Epithelial cell of esophagus (primary cell): ENCODE measurements around the gene CMTM8.

Source experiments
- DNase-seq: peaks from one replicate; pipeline ENCODE4 v3.0.0; 2010; ENCODE audit warnings: low read depth
- H3K4me3 ChIP-seq: 2 replicates; pipeline ENCODE4 v1.5.1; 2011; ENCODE audit warnings: mild to moderate bottlenecking, low read length, control low read depth
- TF ChIP-seq, protein P1 (sequence below): IDR thresholded peaks from 2 replicates; pipeline ENCODE4 v1.5.1; 2011; ENCODE audit warnings: low read depth, mild to moderate bottlenecking, low read length, control low read depth, inconsistent platforms; ENCODE audit not compliant: insufficient read depth; ENCODE audit errors: missing control alignments

Gene CMTM8

GRCh38 chr3:32413845-32414521 is 175.5 kb downstream of the CMTM8 start:
- peak; percentile 63 for DNase-seq
- no peak overlapping the region for H3K4me3 ChIP-seq
- TF ChIP-seq, protein P1, sequence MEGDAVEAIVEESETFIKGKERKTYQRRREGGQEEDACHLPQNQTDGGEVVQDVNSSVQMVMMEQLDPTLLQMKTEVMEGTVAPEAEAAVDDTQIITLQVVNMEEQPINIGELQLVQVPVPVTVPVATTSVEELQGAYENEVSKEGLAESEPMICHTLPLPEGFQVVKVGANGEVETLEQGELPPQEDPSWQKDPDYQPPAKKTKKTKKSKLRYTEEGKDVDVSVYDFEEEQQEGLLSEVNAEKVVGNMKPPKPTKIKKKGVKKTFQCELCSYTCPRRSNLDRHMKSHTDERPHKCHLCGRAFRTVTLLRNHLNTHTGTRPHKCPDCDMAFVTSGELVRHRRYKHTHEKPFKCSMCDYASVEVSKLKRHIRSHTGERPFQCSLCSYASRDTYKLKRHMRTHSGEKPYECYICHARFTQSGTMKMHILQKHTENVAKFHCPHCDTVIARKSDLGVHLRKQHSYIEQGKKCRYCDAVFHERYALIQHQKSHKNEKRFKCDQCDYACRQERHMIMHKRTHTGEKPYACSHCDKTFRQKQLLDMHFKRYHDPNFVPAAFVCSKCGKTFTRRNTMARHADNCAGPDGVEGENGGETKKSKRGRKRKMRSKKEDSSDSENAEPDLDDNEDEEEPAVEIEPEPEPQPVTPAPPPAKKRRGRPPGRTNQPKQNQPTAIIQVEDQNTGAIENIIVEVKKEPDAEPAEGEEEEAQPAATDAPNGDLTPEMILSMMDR, result no peak

- no peak overlapping the region for H3K4me3 ChIP-seq
- TF ChIP-seq, protein P1, result no peak
- peak; percentile 69 for DNase-seq
Observed at GRCh38 chr3:32414522-32415202, 176.2 kb downstream of the CMTM8 start.

DNA sequence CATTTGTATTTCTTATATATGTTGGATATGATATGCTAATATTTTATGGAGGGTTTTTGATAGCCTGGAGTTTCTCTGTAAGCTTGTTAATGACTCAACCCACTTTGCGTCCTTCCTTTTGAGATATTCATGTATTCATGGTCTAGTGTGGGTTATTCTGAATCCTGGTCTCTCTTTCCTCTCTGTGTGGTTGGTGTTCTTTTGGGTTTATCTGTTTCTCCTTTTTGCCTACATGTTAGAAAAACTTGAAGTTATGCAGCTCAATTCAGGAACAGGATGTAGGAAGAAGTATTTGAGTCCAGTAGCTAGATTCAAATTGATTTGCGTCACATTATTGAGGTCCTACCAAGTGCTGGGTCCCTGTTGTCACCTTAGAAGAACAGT is 181.3 kb downstream of the CMTM8 start:
- TF ChIP-seq, protein P1, result no peak
- H3K4me3 ChIP-seq, result no peak overlapping the region
- DNase-seq, result no peak
